RWPE2 (cell line): Measurements from ENCODE around the gene TAPT1.

Experiments used
- ATAC-seq: fragments of 200-7000 bp; cut with Tn5 transposase; 3 replicates; pipeline ENCODE4 v1.9.1; 2021; ENCODE audit warnings: low read depth
- DNase-seq: peaks from one replicate; pipeline ENCODE4 v3.0.0-alpha.2; 2020; ENCODE audit warnings: low spot score
- H3K27ac ChIP-seq: fragments of 450-650 bp; 2 replicates; pipeline ENCODE4 v1.5.1; 2017; ENCODE audit warnings: mild to moderate bottlenecking; ENCODE audit not compliant: poor library complexity, severe bottlenecking
- H3K27me3 ChIP-seq: fragments of 250-450 bp; sonication (Bioruptor Pico); 2 replicates; pipeline ENCODE4 v1.5.1; 2021; ENCODE audit warnings: mild to moderate bottlenecking, moderate library complexity; ENCODE audit not compliant: insufficient read depth, poor library complexity, severe bottlenecking
- H3K36me3 ChIP-seq: fragments of 250-450 bp; sonication (Bioruptor Pico); 2 replicates; pipeline ENCODE4 v1.5.1; 2020; ENCODE audit warnings: low read depth, mild to moderate bottlenecking, moderate library complexity
- H3K4me1 ChIP-seq: fragments of 250-450 bp; sonication (Bioruptor Pico); 2 replicates; pipeline ENCODE4 v1.5.1; 2021; ENCODE audit warnings: mild to moderate bottlenecking, moderate library complexity; ENCODE audit not compliant: insufficient read depth, poor library complexity, severe bottlenecking
- H3K4me3 ChIP-seq: fragments of 250-450 bp; sonication (Bioruptor Pico); 2 replicates; pipeline ENCODE4 v1.5.1; 2021; ENCODE audit warnings: mild to moderate bottlenecking, moderate library complexity; ENCODE audit not compliant: severe bottlenecking
- H3K9me3 ChIP-seq: fragments of 250-450 bp; sonication (Bioruptor Pico); 2 replicates; pipeline ENCODE4 v1.5.1; 2021; ENCODE audit warnings: mild to moderate bottlenecking, moderate library complexity; ENCODE audit not compliant: severe bottlenecking
- CTCF ChIP-seq: fragments of 450-650 bp; IDR thresholded peaks from one replicate; pipeline ENCODE4 v1.5.1; 2017; ENCODE audit warnings: mild to moderate bottlenecking, moderate library complexity; ENCODE audit not compliant: poor library complexity, severe bottlenecking

Gene TAPT1

GRCh38 chr4:16268290-16268689 is 42.0 kb upstream of the TAPT1 start:
- Histone ChIP-seq H3K9me3 (no peaks in the 10 kb centered on the region), H3K36me3 (no peaks in the 10 kb centered on the region), H3K4me3 (no peak overlapping the region), H3K27ac (no peak overlapping the region), H3K27me3 (no peaks in the 10 kb centered on the region), H3K4me1 (peaks cover 15% of the 10 kb centered on the region)
- ATAC-seq: no peak
- DNase-seq: no peak
- TF ChIP-seq CTCF: no peak

GRCh38 chr4:16267639-16268038 is 41.4 kb upstream of the TAPT1 start:
- no peaks in the 10 kb centered on the region for H3K36me3 ChIP-seq
- TF ChIP-seq CTCF: no peak
- H3K27ac ChIP-seq: no peak overlapping the region
- no peak overlapping the region for H3K4me3 ChIP-seq
- DNase-seq: no peak
- ATAC-seq: no peak
- peaks cover 15% of the 10 kb centered on the region for H3K4me1 ChIP-seq
- H3K27me3 ChIP-seq: no peaks in the 10 kb centered on the region
- no peaks in the 10 kb centered on the region for H3K9me3 ChIP-seq

- no peak for TF ChIP-seq CTCF
- H3K9me3 ChIP-seq: no peaks in the 10 kb centered on the region
- DNase-seq (no peak), ATAC-seq (no peak)
- H3K27me3 ChIP-seq: no peaks in the 10 kb centered on the region
- no peak overlapping the region for H3K27ac ChIP-seq
- peaks cover 15% of the 10 kb centered on the region for H3K4me1 ChIP-seq
- H3K36me3 ChIP-seq: no peaks in the 10 kb centered on the region
- no peak overlapping the region for H3K4me3 ChIP-seq
Measured at GRCh38 chr4:16265820-16266219, 39.5 kb upstream of the TAPT1 start.

- H3K36me3 ChIP-seq: no peaks in the 10 kb centered on the region
- DNase-seq (no peak), ATAC-seq (peak; percentile 50; the same call in 1 of the 3 replicates)
- peaks cover 10% of the 10 kb centered on the region for H3K4me1 ChIP-seq
- no peaks in the 10 kb centered on the region for H3K27me3 ChIP-seq
- H3K27ac ChIP-seq: no peak overlapping the region
- peak; percentile 71 for TF ChIP-seq CTCF
- no peak overlapping the region for H3K4me3 ChIP-seq
- no peaks in the 10 kb centered on the region for H3K9me3 ChIP-seq
Measured at GRCh38 chr4:16264798-16265197, 38.5 kb upstream of the TAPT1 start.

- no peak for TF ChIP-seq CTCF
- ATAC-seq: no peak
- no peak for DNase-seq
- no peak overlapping the region for H3K27ac ChIP-seq
- peaks cover 6% of the 10 kb centered on the region for H3K4me1 ChIP-seq
- no peak overlapping the region for H3K4me3 ChIP-seq
- H3K36me3 ChIP-seq: no peaks in the 10 kb centered on the region
- no peaks in the 10 kb centered on the region for H3K27me3 ChIP-seq
- no peaks in the 10 kb centered on the region for H3K9me3 ChIP-seq
Measured at GRCh38 chr4:16263056-16263455, 36.8 kb upstream of the TAPT1 start.
